Activated CD4-positive, alpha-beta T cell treated with anti-CD3 and anti-CD28 coated beads, Interleukin-2, Interleukin-6, amounts not matched to agents 100 ng/mL and 50 ng/mL, durations not matched to agents 16 hours and 8 hours (primary cell): ENCODE data around the gene GTF2I.
"Not testable (repeated sequence)": the region's sequence is repeated elsewhere in the genome, so short reads cannot be mapped to it uniquely, and the experiment has no call there.

ENCODE experiments used
- DNase-seq: peaks from one replicate; pipeline ENCODE4 v3.0.0-alpha.2; 2020

GTF2I gene

DNA sequence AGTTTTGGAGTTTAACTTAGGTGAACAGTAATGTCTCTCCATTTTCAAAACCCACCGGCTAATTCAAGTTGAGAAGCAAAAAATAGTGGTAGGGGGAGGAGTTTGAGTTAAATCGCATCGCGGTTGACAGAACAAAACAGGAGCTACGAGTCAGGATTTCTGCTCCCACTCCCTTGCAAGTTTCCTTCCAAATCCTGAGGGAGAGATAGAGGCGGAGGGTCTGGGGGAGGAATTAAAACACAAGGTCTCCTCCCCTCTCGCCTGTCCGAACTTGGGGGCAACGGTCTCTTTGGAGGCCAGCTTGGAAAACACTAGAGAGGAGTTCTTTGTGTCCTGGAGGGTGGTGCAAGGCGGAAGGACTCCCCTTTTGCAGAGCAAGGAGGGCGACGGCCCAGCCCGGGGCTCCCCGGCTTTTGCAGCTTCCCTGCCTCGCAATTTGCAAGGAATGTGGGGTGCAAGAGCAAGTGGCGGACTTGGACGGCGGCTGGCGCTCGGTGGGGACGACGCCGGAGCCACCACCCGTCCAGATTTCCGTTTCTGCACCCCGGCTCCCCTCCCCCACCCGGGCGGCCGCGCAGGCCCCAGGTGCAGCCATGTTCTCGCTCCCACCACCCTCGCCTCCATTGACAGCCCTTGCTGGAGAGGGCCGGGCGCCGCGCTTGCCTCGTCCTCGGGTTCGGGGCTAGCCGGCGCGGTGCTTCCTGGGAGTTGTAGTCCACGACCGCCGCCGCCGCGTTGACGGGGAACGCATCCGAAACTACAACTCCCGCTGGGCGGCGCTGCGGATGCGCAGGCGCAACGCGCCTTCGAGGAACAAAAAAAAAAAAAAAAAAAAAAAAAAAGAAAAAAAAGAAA is 454 bp upstream of the GTF2I start:
- DNase-seq = peak; percentile 99

DNA sequence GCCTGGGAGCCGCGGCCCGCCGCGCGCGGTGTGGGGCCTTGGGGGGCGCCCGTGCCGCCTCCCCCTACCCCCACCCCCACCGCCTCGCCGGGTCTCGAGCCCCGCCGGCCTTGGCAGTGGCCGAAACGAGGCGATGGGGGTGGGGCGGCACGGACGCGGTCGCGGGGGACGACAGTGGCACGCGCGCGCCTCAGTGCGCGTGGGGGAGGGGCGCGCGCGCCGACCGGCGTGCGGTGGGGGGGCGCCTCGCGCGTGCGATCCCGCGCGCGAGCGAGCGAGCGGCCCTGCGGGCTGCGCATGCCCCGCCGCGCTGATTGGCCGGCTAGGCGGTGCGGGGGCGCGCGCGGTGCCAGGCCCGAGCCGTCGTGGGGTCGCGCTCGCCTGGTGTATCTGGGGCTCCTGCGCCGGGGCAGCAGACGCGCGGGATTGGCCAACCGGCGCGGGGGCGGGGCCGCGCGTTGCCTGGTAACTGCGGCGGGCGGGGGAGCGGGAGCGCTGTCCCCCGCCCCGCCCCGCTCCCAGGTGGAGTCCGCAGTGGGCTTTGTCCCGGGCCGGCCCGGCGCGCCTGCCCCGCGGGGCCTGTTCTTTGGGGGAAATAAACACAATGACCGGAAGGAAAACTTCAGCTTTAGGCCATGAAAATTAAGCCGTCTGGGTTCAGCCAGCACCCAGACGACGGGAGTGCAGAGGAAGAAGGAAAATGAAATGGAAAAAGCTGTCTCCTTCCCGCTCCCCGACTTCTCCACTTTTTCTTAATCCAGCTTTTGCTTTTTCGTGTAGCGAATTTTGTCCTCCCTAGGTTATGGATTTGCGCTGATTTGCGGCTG is 873 bp downstream of the GTF2I start:
- DNase-seq = peak; percentile 95

DNA sequence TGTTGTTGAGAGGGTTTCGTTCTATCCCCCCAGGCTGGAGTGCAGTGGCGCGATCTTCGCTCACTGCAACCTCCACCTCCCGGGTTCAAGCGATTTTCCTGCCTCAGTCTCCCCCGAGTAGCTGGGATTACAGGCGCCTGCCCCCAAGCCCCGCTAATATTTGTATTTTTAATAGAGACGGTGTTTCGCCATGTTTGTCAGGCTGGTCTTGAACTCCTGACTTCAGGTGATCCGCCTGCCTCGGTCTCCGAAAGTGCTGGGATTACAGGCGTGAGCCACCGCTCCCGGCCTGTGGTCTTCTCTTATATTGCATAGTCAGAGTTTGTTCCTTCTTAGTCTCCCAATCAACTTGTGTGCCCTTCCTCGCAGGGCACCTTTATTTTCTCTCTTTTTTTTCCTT is 2.7 kb downstream of the GTF2I start:
- DNase-seq = not testable (repeated sequence)

DNA sequence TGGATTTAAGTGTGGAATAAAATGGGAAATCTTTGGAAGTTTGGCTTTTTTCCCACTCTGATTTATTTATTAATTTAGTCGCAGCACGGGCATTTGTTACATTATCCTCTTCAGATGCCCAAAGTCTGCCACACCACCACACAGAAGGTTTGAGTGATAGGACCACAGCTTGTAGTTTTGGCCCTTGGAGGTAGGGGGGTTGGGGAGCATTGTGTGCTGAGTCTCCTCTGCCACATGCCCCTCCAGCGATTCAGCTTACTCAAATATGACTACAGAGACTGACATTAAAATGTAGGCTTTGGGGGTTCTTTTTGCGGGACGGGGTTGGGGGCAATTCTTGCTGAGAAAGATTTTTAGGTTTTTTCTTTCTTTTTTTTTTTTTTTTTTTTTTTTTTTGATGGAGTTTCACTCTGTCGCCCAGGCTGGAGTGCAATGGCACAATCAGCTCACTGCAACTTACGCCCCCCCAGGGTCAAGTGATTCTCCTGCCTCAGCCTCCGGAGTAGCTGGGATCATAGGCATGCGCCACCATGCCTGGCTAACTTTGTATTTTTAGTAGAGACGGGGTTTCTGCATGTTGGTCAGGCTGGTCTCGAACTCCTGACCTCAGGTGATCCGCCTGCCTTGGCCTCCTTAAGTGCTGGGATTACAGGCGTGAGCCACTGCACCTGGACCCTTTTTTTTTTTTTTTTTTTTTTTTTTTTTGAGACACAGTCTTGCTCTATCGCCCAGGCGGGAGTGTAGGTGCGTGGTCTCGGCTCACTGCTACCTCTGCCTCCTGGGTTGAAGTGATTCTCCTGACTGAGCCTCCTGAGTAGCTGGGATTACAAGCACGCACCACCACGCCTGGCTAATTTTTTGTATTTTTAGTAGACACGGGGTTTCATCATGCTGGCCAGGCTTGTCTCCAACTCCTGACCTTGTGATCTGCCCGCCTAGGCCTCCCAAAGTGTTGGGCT is 4.6 kb downstream of the GTF2I start:
- not testable (repeated sequence) for DNase-seq

DNA sequence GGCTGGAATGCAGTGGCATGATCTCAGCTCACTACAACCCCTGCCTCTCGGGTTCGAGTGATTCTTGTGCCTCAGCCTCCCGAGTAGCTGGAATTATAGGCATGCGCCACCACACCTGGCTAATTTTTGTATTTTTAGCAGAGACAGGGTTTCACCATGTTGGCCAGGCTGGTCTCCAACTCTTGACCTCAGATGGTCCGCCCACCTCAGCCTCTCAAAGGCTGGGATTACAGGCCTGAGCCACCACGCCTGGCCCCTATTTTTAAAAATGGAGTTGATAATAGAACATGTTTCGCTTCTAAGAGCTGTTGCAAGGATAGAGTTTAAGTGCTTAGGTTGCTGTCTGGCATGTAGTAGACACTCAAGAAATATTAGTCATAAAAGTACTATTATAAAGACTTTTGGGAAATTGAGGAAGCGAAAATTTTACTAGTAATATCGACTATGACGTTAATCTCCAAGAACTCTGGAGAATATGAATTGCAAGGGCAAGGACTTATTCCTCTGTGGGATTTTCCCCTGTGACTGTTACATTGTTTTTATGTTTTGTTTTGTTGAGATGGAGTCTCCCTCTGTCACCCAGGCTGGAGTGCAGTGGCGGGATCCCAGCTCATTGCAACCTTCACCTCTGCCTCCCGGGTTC is 7.9 kb downstream of the GTF2I start:
- no peak for DNase-seq

DNA sequence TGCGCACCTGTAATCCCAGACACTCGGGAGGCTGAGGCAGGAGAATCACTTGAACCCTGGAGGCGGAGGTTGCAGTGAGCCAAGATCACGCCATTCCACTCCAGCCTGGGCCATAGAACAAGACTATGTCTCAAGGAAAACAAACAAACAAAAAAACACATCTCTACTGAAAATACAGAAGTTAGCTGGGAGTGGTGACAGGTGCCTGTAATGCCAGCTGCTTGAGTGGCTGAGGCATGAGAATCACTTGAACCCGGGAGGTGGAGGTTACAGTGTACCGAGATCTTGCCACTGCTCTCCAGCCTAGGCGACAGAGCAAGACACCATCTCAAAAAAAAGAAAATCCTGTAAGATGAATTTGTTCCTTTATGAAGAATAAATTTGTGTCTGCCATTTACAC is 9.5 kb downstream of the GTF2I start:
- not testable (repeated sequence) for DNase-seq

DNA sequence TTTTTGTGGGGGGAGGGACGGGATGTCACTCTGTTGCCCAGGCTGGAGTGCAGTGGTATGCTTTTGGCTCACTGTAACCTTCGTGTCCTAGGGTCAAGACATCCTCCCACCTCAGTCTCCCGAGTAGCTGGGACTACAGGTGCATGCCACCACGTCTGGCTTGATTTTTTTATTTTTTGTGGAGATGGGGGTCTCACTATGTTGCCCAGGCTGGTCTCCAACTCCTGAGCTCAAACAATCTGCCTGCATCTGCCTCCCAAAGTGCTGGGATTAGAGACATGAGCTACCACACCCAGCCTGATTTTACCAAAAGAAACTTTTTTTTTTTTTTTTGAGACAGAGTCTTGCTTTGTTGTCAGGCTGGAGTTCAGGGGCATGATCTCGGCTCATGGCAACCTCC is 10.0 kb downstream of the GTF2I start:
- not testable (repeated sequence) for DNase-seq

DNA sequence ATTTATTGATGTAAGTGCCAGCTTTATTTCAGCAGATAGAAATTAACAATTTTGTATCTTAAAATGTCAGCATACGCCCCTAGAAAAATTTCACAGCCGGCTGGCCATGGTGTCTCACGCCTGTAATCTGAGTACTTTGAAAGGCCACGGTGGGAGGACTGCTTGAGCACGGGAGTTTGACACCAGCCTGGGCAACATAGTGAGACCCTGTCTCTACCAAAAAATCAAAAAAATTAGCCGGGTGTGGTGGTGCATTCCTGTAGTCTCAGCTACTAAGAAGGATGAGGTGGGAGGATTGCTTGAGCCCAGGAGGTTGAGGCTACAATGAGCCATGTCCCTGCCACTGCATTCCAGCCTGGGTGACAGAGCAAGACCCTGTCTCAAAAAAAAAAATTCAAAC is 14.1 kb downstream of the GTF2I start:
- DNase-seq = no peak

DNA sequence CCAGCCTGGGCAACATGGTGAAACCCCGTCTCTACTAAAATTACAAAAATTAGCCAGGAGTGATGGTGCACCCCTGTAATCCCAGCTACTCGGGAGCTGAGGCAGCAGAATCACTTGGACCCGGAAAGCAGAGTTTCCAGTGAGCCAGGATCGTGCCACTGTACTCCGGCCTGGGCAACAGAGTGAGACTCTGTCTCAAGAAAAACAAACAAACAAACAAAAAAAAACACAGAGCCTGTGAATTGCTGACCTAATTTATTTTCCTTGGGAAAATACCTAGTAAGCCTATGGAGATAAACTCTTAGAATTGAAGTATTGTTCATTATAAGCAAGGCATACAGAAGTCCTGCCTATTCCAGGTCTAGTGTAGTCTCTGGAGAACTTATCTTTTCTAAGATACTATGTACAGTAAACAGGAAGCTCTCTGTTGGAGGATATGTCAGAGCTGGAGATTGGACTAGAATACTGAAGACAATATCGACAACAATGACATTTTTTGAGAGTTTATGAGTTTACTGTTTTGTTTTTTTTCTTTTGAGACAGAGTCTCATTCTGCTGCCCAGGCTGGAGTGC is 14.9 kb downstream of the GTF2I start:
- no peak for DNase-seq

DNA sequence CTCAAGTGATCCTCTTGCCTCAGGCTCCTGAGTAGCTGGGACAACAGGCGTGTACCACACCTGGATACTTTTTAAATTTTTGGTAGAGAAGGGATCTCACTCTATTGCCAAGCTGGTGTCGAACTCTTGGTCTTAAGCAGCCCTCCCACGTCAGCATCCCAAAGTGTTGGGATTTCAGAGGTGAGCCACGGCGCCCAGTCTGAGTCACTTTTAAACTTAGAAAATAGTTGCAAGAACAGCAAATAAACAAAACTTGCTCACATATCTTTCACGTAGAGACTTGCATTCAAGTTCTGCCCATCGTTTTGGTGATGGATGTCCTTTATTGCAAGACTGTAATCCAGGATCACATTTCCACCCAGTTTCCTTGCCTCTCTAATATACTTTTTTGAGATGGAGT is 16.6 kb downstream of the GTF2I start:
- DNase-seq = no peak

DNA sequence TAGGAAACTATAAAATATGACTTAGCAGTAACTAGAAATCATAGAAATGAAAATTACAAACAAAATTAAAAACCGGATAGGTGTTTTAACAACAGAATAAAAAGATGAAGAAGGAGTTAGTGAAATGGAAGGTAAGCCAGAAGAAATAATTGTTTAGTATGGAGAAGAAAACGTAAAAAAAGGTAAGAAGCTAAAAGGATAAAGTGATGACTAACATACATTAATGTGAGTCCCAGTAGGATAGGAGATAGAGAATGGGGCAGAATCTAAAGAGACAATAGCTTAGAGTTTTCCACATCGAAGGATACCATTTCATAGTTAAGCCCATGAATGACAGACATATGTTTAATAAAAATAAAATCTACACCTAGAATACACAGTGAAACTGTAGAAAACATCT is 25.3 kb downstream of the GTF2I start:
- no peak for DNase-seq

DNA sequence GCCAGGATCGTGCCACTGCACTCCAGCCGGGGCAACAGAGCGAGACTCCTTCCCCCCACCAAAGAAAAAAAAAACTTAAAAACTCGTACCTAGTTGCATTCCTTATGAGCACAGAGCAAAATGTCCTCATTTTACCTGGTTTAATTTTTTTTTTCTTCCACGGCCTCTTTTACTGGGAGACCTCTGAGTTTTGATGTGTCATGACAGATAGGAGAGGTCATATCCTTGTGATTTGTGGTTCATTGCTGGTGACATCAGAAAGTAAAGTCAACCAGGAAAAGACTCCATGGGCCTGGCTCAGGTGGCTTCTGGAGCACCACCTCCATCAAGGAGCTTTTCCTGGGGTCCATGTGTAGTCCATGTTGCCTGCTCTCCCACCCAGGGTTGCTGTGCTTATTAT is 26.3 kb downstream of the GTF2I start:
- no peak for DNase-seq

DNA sequence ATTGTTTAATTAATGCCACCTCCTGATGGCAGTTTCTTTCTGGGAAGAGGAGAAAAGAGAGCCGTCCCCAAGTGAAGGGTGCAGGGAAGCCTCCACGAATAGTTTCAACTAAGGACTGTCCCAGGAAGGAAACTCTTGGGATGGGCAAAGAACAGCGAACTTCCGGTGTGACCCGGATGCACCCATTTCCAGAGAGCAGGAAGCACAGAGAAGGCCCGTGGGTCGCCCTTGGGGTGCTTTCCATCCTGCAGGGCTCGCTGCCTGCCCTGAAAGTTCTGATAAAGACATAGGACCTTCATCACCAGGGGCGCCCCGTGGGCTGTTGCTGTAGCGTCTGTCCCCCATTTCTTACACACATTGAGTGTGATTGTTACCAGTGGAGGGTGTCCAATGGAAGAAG is 27.0 kb downstream of the GTF2I start:
- no peak for DNase-seq

DNA sequence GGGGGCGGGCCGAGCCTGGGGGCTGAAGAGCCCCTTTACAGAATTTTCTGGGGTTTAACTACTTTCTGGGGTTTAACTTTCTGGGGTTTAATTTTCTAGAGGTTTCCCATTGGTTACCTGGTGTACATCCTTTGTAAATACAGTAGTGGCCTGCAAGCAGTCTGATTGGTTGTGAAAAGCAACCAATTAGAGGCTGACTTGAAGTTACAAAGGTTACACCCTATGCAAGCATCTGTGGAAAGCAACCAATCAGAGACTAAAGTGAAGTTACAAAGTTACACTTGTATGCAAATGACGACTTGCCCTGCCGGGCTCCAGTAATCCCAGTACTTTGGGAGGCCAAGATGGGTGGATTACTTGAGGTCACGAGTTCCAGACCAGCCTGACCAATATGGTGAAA is 27.4 kb downstream of the GTF2I start:
- DNase-seq = no peak

DNA sequence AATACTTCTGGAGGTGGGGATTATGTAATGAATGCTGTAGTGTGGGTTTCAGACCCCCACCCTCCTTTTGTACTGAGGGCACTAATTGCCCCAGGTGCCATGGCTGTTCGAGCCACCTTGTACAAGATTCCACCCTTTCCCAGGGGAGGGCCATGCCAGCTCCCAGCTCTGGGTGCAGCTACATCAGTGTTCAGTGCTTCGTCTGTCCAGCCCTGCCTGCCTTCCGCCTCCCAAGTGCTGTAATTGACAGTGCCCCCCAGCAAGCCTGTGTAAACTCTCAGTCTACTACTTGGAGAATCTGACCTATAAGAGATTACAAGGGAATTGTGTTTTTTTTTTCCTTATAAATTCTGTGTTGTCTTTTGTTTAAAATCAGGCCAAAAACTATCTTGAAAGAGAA is 33.0 kb downstream of the GTF2I start:
- no peak for DNase-seq

DNA sequence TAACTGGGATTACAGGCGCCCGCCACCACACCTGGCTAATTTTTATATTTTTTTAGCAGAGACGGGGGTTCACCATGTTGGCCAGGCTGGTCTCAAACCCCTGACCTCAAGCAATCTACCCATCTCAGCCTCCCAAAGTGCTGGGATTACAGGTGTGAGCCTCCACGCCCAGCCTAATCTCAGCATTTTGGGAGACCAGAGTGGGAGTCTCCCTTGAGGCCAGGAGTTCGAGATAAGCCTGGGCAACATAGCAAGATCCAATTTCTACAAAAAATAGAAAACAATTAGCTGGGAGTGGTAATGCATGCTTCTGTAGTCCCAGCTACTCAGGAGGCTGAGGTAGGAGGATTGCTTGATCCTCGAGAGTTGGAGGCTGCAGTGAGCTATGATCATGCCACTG is 46.9 kb downstream of the GTF2I start:
- not testable (repeated sequence) for DNase-seq

DNA sequence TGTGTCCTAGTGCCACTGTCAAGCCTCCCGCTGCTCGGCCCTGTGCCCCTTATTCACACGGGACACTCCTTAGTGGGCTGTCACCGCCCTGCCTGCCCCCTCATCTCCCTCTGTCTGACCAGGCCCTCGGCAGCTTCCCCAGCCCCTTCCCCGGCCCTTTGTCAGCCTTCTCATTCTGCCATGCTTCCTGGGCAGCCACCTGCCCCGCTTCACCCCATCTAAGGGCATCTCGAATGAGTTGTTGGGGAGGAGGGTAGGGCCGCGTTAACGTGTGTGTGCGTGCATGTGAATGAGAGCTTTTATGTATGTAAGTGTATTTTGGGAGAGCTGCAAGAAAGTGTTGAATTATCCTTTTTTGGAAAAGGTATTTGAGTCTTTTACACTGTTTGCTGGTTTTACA is 49.7 kb downstream of the GTF2I start:
- DNase-seq = no peak

DNA sequence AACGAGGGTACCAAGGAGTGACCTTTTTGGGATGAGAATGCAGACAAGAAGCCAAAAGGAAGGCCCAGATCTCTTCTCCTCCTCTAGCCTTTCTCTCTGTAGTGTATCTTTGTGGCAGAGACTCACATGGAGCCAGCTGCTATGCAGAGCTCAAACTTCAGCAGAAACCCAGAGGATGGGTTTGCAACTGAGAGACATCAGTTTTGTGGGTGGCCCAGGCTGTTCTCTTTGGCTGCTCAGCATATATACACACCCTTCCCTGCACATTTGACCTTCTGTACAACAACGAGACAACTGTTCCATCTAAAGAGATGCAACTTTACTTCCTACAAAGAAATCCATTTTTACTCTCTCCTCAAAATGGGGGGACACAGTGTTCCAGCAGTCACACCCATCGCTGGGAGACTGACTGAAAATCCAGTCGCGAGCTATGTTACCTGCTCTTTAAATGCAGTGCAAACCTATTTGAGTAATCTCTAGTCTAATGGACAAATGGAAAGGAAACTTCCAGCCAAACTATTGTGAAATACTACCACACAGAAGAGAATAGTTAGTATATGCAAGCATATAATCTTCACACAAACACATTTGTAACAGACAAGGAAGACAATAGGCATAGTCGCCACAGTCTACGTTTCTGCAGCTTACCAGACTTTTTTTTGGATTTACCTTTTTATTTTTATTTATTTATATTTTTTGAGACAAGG is 51.2 kb downstream of the GTF2I start:
- no peak for DNase-seq

DNA sequence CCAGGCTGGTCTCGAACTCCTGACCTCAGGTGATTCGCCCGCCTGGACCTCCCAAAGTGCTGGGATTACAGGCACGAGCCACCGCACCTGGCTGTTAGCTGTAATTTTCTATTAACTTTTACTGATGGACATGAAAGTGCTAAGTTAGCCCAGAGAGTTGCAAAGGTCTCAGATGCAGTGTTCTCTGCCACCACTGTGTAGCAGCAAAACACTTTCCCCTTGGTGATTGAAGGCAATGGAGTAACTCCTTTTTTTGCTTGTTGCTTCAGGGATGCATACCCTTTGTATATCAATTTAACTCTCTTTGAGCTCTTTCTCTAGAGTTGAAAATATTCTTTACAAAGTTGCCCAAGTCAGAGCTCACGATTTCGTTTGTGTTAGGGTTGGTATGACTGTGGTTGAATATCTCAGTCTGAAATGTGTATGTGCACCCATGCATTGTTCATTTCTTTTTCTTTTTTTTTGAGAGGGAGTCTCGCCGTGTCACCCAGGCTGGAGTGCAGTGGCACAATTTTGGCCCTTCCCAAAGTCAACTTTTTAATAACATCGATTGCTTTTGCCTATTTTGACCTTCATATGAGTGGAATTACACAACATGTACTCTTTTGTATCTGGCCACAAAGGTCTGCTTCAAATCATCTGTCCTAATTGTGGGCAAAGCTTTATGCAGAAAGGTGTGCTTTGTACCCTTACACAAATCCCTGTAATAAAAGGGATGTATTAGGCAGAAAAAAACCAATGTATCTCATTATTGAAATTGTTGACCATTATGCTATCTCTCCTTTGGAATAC is 52.6 kb downstream of the GTF2I start:
- no peak for DNase-seq

DNA sequence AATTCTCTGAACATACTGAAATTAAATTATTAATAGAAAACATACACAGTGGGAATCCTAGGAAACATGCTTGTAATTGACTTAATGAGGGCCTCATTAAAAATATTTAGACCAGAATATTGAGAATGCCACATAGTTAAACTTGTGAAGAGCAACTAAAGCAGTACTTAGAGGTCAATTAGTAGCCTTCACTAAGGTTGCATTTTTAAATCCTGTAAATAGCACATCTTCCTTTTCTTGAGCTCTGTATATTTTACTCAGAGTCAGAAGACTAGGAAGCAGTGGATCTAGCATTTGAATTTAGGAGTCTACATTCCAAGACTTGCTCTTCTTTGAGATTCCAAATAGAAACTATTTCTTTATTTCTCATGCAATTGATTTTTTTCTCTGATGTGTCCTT is 56.0 kb downstream of the GTF2I start:
- DNase-seq = no peak

DNA sequence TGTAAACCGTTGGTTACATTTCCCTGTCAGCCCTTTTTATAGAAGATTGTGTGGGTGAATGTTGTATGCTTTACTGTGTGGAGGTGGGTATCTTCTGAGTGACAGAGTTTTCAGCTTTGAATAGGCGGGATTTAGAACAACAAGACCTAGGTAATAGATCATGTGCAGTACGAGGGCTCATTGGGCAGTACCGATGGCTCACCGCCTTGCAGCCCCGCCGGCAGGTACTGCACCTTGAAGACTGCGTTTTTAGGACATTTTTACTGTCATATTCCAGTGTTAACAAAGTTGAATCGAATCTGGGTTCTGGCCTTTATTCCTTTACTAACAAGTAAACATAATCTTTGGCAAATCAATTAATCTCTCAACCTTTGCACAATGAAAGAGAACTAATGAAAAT is 60.4 kb downstream of the GTF2I start:
- no peak for DNase-seq
